ENCODE results near the gene TSPAN10.
"Not testable (repeated sequence)": the region's sequence is repeated elsewhere in the genome, so short reads cannot be mapped to it uniquely, and the experiment has no call there.

Gene TSPAN10

GRCh38 chr17:81667754-81668153 is 30.8 kb downstream of the TSPAN10 start:
- H3K4me3 ChIP-seq (ENCODE audit: low read depth, low read length), result peak overlapping the region; percentile 19
- no peak for TF ChIP-seq CTCF (IDR thresholded peaks at IDR 0.05; ENCODE audit: borderline replicate concordance, insufficient read depth, low read depth, low read length)

GRCh38 chr17:81672504-81672903 is 35.5 kb downstream of the TSPAN10 start:
- no peak overlapping the region for H3K4me3 ChIP-seq (ENCODE audit: low read depth, low read length)
- TF ChIP-seq CTCF (IDR thresholded peaks at IDR 0.05; ENCODE audit: borderline replicate concordance, insufficient read depth, low read depth, low read length), result no peak

GRCh38 chr17:81672954-81673353 is 36.0 kb downstream of the TSPAN10 start:
- H3K4me3 ChIP-seq (ENCODE audit: low read depth, low read length), result no peak overlapping the region
- TF ChIP-seq CTCF (IDR thresholded peaks at IDR 0.05; ENCODE audit: borderline replicate concordance, insufficient read depth, low read depth, low read length), result no peak

- no peak for TF ChIP-seq CTCF (IDR thresholded peaks at IDR 0.05; ENCODE audit: borderline replicate concordance, insufficient read depth, low read depth, low read length)
- no peak overlapping the region for H3K4me3 ChIP-seq (ENCODE audit: low read depth, low read length)
Observed at GRCh38 chr17:81673561-81674258, 36.7 kb downstream of the TSPAN10 start.

- not testable (repeated sequence) for H3K4me3 ChIP-seq (ENCODE audit: low read depth, low read length)
Observed at GRCh38 chr17:81675515-81676221, 38.7 kb downstream of the TSPAN10 start.

GRCh38 chr17:81676906-81677305 is 39.9 kb downstream of the TSPAN10 start:
- TF ChIP-seq CTCF (IDR thresholded peaks at IDR 0.05; ENCODE audit: borderline replicate concordance, insufficient read depth, low read depth, low read length), result no peak
- no peak overlapping the region for H3K4me3 ChIP-seq (ENCODE audit: low read depth, low read length)

More at GRCh38 chr17:81675515-81676221, 38.7 kb downstream of the TSPAN10 start:
- peak; percentile 51; the same call in 1 of the 2 replicates for TF ChIP-seq CTCF (IDR thresholded peaks at IDR 0.05; ENCODE audit: borderline replicate concordance, insufficient read depth, low read depth, low read length)

- H3K4me3 ChIP-seq (ENCODE audit: low read depth, low read length), result no peak overlapping the region
- TF ChIP-seq CTCF (IDR thresholded peaks at IDR 0.05; ENCODE audit: borderline replicate concordance, insufficient read depth, low read depth, low read length), result no peak
Observed at GRCh38 chr17:81680150-81680549, 43.2 kb downstream of the TSPAN10 start.
